ENCODE data around the gene TRIM46. TPM values are rescaled to one million over a fixed set of nuclear protein-coding genes. Genes with fewer than 3 reads are reported as not detected.
A peak's percentile ranks its signal among the peaks of the same experiment; 100 is the strongest.

The TRIM46 gene
- total RNA-seq, 1 experiment from 2014 or later, result 3.8 TPM

DNA sequence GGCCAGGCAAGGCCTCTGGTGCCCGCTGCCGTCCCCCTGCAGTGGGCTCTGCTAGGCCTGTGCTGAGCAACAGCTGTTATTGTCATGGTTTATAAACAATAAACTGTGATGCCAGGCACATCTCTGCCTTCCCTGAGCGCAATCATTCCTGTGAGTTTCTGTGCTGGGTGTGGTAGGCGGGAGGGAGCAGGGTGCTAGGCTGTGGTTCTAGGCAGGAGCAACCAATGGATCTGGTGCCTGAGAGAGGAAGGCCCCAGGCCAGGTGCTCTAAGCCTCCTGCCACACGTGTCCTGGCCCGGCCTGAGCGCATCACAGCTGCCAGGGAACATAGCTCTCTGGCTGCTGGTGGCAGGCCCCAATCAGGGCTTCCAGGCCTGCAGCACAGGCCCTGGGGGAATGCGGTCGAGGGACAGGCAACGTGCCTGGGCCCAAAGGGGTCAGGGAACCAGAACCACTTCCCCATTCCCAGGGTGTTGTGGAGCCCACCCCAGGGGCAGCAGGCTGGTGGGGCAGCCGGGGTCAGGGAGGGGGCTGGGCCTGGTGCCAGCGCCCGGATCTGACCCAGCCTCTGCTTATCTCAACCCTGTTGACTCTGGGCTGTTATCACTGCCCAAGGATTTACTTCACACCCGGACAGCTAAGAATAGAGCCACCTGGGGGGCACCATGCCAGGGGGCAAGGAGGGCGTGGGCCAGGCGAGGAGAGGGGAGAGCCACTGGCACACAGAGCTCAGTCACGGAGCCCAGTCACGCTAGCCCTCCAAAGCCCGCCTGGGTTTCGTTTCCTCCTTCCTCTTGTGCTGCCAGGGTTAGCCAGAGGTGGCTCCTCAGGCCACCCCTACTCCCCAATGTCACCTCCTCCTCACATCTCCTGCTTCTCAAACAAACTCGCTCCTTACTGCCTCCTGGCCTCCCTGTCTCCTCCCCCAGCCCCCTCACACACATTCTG is 11.5 kb downstream of the TRIM46 start:
- 0 out of 2 replicates have a peak, but pooled peaks have one; percentile 25 for ATAC-seq
- POLR2A ChIA-PET, result interaction anchor here (0.6 to 1.1 kb wide), 2 partner anchors 10 to 99 kb away, joined by 3 to 4 read pairs; no protein-coding TSS in a partner anchor
- in situ Hi-C loops (cut with HindIII; ENCODE audit: low pct_unique_long_range_greater_than_20kb, low sequenced_read_pairs), result no loop called here

DNA sequence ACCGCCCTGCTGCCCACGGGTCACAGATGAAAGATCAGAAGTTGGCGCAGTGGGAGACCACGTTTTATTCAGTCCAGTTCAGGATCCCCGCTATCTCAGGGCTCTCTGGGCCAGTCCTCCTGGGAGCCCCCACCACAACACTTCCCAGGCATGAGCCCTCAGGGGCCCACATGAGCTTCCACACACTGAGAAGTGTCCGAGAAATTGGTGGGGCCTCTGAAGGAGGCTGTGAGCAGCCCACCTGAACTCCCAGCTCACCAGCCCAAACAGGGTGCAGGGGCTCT is 12.1 kb downstream of the TRIM46 start:
- peaks cover 2% of the 10 kb centered on the region for H3K4me1 ChIP-seq (ENCODE audit: control insufficient read depth, insufficient read depth, low read length)
- no peak for DNase-seq (ENCODE audit: low read depth, low spot score)
- in situ Hi-C loops (cut with HindIII; ENCODE audit: low pct_unique_long_range_greater_than_20kb, low sequenced_read_pairs) (no loop called here), intact Hi-C loops (cut with micrococcal nuclease; ENCODE audit: unreplicated experiment) (no loop called here)
- H3K27ac ChIP-seq (ENCODE audit: low read length), result no peak overlapping the region
- no TSS peak for BruUV-seq (replicated peaks)
- no peak for TF ChIP-seq POLR2AphosphoS5 (IDR thresholded peaks at IDR 0.05; ENCODE audit: low read depth, low read length)
- TF ChIP-seq, protein P1, sequence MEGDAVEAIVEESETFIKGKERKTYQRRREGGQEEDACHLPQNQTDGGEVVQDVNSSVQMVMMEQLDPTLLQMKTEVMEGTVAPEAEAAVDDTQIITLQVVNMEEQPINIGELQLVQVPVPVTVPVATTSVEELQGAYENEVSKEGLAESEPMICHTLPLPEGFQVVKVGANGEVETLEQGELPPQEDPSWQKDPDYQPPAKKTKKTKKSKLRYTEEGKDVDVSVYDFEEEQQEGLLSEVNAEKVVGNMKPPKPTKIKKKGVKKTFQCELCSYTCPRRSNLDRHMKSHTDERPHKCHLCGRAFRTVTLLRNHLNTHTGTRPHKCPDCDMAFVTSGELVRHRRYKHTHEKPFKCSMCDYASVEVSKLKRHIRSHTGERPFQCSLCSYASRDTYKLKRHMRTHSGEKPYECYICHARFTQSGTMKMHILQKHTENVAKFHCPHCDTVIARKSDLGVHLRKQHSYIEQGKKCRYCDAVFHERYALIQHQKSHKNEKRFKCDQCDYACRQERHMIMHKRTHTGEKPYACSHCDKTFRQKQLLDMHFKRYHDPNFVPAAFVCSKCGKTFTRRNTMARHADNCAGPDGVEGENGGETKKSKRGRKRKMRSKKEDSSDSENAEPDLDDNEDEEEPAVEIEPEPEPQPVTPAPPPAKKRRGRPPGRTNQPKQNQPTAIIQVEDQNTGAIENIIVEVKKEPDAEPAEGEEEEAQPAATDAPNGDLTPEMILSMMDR (IDR thresholded peaks at IDR 0.05), result no peak
- TF ChIP-seq SIN3A (IDR thresholded peaks at IDR 0.05; ENCODE audit: borderline replicate concordance, insufficient read depth, low read depth, low read length), result no peak
- TF ChIP-seq, protein P2, sequence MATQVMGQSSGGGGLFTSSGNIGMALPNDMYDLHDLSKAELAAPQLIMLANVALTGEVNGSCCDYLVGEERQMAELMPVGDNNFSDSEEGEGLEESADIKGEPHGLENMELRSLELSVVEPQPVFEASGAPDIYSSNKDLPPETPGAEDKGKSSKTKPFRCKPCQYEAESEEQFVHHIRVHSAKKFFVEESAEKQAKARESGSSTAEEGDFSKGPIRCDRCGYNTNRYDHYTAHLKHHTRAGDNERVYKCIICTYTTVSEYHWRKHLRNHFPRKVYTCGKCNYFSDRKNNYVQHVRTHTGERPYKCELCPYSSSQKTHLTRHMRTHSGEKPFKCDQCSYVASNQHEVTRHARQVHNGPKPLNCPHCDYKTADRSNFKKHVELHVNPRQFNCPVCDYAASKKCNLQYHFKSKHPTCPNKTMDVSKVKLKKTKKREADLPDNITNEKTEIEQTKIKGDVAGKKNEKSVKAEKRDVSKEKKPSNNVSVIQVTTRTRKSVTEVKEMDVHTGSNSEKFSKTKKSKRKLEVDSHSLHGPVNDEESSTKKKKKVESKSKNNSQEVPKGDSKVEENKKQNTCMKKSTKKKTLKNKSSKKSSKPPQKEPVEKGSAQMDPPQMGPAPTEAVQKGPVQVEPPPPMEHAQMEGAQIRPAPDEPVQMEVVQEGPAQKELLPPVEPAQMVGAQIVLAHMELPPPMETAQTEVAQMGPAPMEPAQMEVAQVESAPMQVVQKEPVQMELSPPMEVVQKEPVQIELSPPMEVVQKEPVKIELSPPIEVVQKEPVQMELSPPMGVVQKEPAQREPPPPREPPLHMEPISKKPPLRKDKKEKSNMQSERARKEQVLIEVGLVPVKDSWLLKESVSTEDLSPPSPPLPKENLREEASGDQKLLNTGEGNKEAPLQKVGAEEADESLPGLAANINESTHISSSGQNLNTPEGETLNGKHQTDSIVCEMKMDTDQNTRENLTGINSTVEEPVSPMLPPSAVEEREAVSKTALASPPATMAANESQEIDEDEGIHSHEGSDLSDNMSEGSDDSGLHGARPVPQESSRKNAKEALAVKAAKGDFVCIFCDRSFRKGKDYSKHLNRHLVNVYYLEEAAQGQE (IDR thresholded peaks at IDR 0.05; ENCODE audit: insufficient read depth in 1 of 2, low read depth in 2 of 2, low read length in 1 of 2), result no peak
- TF ChIP-seq TCF7L2 (IDR thresholded peaks at IDR 0.05; ENCODE audit: low read depth, low read length), result no peak
- no peaks in the 10 kb centered on the region for H3K9me3 ChIP-seq (ENCODE audit: control insufficient read depth, insufficient read depth, low read depth, low read length)
- POLR2A ChIA-PET, result interaction anchor here (1.1 kb wide), 1 partner anchor 9 kb away, joined by 4 read pairs; no protein-coding TSS in a partner anchor
- no peaks in the 10 kb centered on the region for H3K36me3 ChIP-seq (ENCODE audit: control insufficient read depth, insufficient read depth, low read length)
- no peak for ATAC-seq
- no peaks in the 10 kb centered on the region for H3K27me3 ChIP-seq (ENCODE audit: control insufficient read depth, insufficient read depth, low read length)
- CTCF ChIA-PET, result no interaction called here
- H3K4me3 ChIP-seq (ENCODE audit: low read depth in 2 of 2, low read length in 2 of 2), result no peak overlapping the region

More for the DNA sequence above, 11.5 kb downstream of the TRIM46 start:
- CTCF ChIA-PET, result no interaction called here
- Histone ChIP-seq H3K4me1 (ENCODE audit: control insufficient read depth, insufficient read depth, low read length) (peaks cover 2% of the 10 kb centered on the region), H3K9me3 (ENCODE audit: control insufficient read depth, insufficient read depth, low read depth, low read length) (no peaks in the 10 kb centered on the region), H3K36me3 (ENCODE audit: control insufficient read depth, insufficient read depth, low read length) (no peaks in the 10 kb centered on the region), H3K4me3 (ENCODE audit: low read depth in 2 of 2, low read length in 2 of 2) (no peak overlapping the region), H3K27ac (ENCODE audit: low read length) (no peak overlapping the region), H3K27me3 (ENCODE audit: control insufficient read depth, insufficient read depth, low read length) (no peaks in the 10 kb centered on the region)
- no peak for DNase-seq (ENCODE audit: low read depth, low spot score)
- TF ChIP-seq, protein P2 (IDR thresholded peaks at IDR 0.05; ENCODE audit: insufficient read depth in 1 of 2, low read depth in 2 of 2, low read length in 1 of 2), result no peak
- no TSS peak for BruUV-seq (replicated peaks)
- intact Hi-C loops (cut with micrococcal nuclease; ENCODE audit: unreplicated experiment), result no loop called here

Measured in Panc1 (cell line).